ENCODE measurements around the gene NTSR2. TPM values are rescaled to one million over a fixed set of nuclear protein-coding genes. Genes with fewer than 3 reads are reported as not detected.
A peak's percentile ranks its signal among the peaks of the same experiment; 100 is the strongest.

The NTSR2 gene
- total RNA-seq, 4 donors from 2014 or later = 0.87 to 4.2 (median 2.1) TPM; not detected in 1

GRCh38 chr2:11711751-11712150 lies 41.8 kb upstream of the NTSR2 start:
- Histone ChIP-seq H3K27me3 (no peaks in the 10 kb centered on the region), H3K4me1 (peaks cover 0 to 36% (median 15%) of the 10 kb centered on the region in 4 donors), H3K36me3 (no peaks in the 10 kb centered on the region), H3K4me3 (no peak overlapping the region), H3K9me3 (no peaks in the 10 kb centered on the region), H3K27ac (peak overlapping the region; percentile 12 to 86 (median 61))
- TF ChIP-seq EP300 (IDR thresholded peaks at IDR 0.05) (no peak), CTCF (IDR thresholded peaks at IDR 0.05) (no peak), POLR2A (IDR thresholded peaks at IDR 0.05) (no peak)
- DNase-seq (ENCODE audit: low spot score in 2 of 2) = no peak
- 58 to 59% methylated on average over 8 of the region's 8 CpGs for WGBS, 2 donors

- Histone ChIP-seq H3K27me3 (no peaks in the 10 kb centered on the region), H3K36me3 (no peaks in the 10 kb centered on the region), H3K4me3 (no peak overlapping the region), H3K27ac (peak overlapping the region; percentile 41 to 86 (median 61)), H3K4me1 (peaks cover 0 to 32% (median 14%) of the 10 kb centered on the region in 4 donors), H3K9me3 (no peaks in the 10 kb centered on the region)
- WGBS, 2 donors = 40 to 51% methylated on average over 1 of the region's 1 CpG
- no peak for DNase-seq (ENCODE audit: low spot score in 2 of 2)
- no peak for TF ChIP-seq POLR2A (IDR thresholded peaks at IDR 0.05)
- TF ChIP-seq CTCF (IDR thresholded peaks at IDR 0.05) = no peak
- no peak for TF ChIP-seq EP300 (IDR thresholded peaks at IDR 0.05)
Measured at GRCh38 chr2:11711354-11711716, 41.3 kb upstream of the NTSR2 start.

GRCh38 chr2:11710632-11711353 lies 40.8 kb upstream of the NTSR2 start:
- Histone ChIP-seq H3K4me1 (peaks cover 0 to 27% (median 14%) of the 10 kb centered on the region in 4 donors), H3K27me3 (no peaks in the 10 kb centered on the region), H3K9me3 (no peaks in the 10 kb centered on the region), H3K36me3 (no peaks in the 10 kb centered on the region), H3K27ac (peak overlapping the region; percentile 41 to 86 (median 61)), H3K4me3 (no peak overlapping the region)
- DNase-seq (ENCODE audit: low spot score in 2 of 2) = no peak
- no peak for TF ChIP-seq POLR2A (IDR thresholded peaks at IDR 0.05)
- peak in 1 of 2 donors; percentile 60 for TF ChIP-seq EP300 (IDR thresholded peaks at IDR 0.05)
- no peak for TF ChIP-seq CTCF (IDR thresholded peaks at IDR 0.05)
- WGBS, 2 donors = 16 to 20% methylated on average over 3 of the region's 3 CpGs

GRCh38 chr2:11710210-11710609 lies 40.2 kb upstream of the NTSR2 start:
- H3K4me3 ChIP-seq = no peak overlapping the region
- no peaks in the 10 kb centered on the region for H3K36me3 ChIP-seq
- no peaks in the 10 kb centered on the region for H3K9me3 ChIP-seq
- H3K27me3 ChIP-seq = no peaks in the 10 kb centered on the region
- 35 to 44% methylated on average over 3 of the region's 3 CpGs for WGBS, 2 donors
- peak overlapping the region in 3 of 4 donors; percentile 37 to 86 (median 76) for H3K27ac ChIP-seq
- no peak for TF ChIP-seq CTCF (IDR thresholded peaks at IDR 0.05)
- no peak for DNase-seq (ENCODE audit: low spot score in 2 of 2)
- H3K4me1 ChIP-seq = peaks cover 0 to 27% (median 14%) of the 10 kb centered on the region in 4 donors

GRCh38 chr2:11709293-11709692 lies 39.3 kb upstream of the NTSR2 start:
- no peak for DNase-seq (ENCODE audit: low spot score in 2 of 2)
- Histone ChIP-seq H3K27me3 (no peaks in the 10 kb centered on the region), H3K4me1 (peaks cover 0 to 27% (median 14%) of the 10 kb centered on the region in 4 donors), H3K36me3 (no peaks in the 10 kb centered on the region), H3K27ac (peak overlapping the region in 2 of 4 donors; percentile 76 to 86), H3K9me3 (no peaks in the 10 kb centered on the region), H3K4me3 (no peak overlapping the region)
- no peak for TF ChIP-seq EP300 (IDR thresholded peaks at IDR 0.05)
- 89 to 90% methylated on average over 8 of the region's 8 CpGs for WGBS, 2 donors

Data from tibial nerve (tissue), 4 donors.